ENCODE results near the gene TBC1D25.

DNA sequence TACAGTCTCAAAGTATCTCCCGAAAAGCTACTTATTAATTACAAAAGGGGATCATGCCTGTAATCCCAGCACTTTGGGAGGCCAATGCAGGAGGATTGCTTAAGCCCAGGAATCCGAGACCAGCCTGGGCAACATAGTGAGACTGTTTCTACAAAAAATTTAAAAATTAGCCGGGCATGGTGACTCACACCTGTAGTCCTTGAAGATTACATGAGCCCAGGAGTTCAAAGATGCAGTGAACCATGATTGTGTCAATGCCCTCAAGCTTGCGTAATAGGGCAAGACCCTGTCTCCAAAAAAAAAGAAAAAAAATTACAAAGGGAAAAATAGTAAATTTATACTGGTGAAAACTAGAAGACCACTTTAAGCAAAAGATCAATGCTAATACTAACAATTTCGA lies 34.0 kb upstream of the TBC1D25 start:
- TF ChIP-seq, protein P1, sequence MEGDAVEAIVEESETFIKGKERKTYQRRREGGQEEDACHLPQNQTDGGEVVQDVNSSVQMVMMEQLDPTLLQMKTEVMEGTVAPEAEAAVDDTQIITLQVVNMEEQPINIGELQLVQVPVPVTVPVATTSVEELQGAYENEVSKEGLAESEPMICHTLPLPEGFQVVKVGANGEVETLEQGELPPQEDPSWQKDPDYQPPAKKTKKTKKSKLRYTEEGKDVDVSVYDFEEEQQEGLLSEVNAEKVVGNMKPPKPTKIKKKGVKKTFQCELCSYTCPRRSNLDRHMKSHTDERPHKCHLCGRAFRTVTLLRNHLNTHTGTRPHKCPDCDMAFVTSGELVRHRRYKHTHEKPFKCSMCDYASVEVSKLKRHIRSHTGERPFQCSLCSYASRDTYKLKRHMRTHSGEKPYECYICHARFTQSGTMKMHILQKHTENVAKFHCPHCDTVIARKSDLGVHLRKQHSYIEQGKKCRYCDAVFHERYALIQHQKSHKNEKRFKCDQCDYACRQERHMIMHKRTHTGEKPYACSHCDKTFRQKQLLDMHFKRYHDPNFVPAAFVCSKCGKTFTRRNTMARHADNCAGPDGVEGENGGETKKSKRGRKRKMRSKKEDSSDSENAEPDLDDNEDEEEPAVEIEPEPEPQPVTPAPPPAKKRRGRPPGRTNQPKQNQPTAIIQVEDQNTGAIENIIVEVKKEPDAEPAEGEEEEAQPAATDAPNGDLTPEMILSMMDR (IDR thresholded peaks at IDR 0.05): no peak
- TF ChIP-seq POLR2A (IDR thresholded peaks at IDR 0.05): no peak

Data from esophagus squamous epithelium (tissue), 4 donors.